ENCODE results near the gene GUCD1. TPM values are rescaled to one million over a fixed set of nuclear protein-coding genes. Genes with fewer than 3 reads are reported as not detected.
A peak's percentile ranks its signal among the peaks of the same experiment; 100 is the strongest.

Gene GUCD1
- total and polyA plus RNA-seq, 2 of the 8 experiments (the other 6 are each of a cell fraction or from before 2014, with no cell fraction given), result 85.2 to 128 TPM

DNA sequence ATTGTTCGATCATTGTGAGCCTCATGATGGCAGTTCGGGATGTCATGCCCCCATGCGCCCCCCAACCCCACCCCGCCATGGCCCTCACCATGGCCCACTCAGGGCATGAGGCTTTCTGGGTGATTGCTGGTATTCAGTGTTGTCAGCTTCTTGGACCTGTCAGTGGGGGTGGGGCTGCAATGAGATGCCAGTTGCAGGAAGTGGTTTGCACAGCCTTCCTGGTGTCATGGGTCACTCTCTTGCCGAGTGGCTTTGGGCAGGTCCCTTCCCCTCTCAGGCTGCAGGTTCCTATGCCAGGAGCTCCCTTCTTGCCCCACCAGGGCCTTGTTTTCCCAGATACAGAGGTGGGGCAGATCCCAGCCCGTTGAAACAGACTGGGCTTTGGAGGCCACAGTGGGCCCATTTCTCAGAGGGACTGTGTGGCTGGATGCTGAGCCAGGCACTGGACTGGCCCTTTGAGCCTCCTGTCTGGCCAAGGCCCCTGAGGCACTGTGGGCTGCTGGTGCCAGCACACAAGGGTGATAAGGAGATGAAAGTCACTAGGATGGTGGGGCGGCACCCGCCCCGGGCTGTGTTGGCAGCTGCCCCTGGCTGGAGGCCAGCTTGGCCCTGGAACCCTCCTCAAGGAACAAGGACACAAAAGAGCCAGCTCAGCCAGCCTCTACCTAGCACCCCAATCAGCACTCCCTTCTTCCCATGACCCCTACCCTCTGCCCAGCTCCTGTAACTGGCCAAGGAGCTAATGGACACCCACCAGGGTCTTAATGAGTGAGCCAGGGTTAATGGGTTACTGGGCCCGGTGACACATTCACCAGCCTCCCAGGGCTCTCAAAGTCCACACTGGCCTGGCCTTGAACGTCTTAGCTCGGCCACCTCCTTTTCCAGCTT is 46.5 kb upstream of the GUCD1 start:
- Histone ChIP-seq H3K27ac (ENCODE audit: low read depth, low read length) (no peak overlapping the region), H3K23me2 (ENCODE audit: low read depth, low read length) (no peaks in the 10 kb centered on the region; the same call in 1 of the 2 replicates), H4K20me1 (replicated peaks in 1 of 2; ENCODE audit: control insufficient read depth in 1 of 2, insufficient read depth in 2 of 2, low read length in 2 of 2) (no peaks in the 10 kb centered on the region), H2BK5ac (ENCODE audit: low read depth, low read length) (no peak overlapping the region; the same call in 1 of the 2 replicates), H4K5ac (ENCODE audit: insufficient read length, low read depth, low read length) (no peak overlapping the region), H3K23ac (ENCODE audit: insufficient read length) (no peak overlapping the region), H3K79me1 (ENCODE audit: low read depth, low read length) (no peaks in the 10 kb centered on the region), H2AFZ (ENCODE audit: low read length) (no peak overlapping the region), H2BK120ac (replicated peaks; ENCODE audit: low read depth, low read length) (no peak overlapping the region), H3K9ac (replicated peaks in 1 of 4; ENCODE audit: extremely low read depth in 1 of 4, low read depth in 3 of 4, low read length in 3 of 4) (no peak overlapping the region), H2BK12ac (ENCODE audit: low read depth, low read length) (no peak overlapping the region), H4K8ac (ENCODE audit: extremely low read depth, insufficient read depth, low read length) (no peak overlapping the region; the same call in 1 of the 2 replicates), H2AK5ac (ENCODE audit: low read depth, low read length) (no peak overlapping the region), H3K4me3 (ENCODE audit: extremely low read depth in 1 of 4, insufficient read depth in 2 of 4, low read depth in 3 of 4, low read length in 4 of 4) (no peak overlapping the region), H3K36me3 (ENCODE audit: control insufficient read depth in 2 of 4, insufficient read depth in 4 of 4, low read length in 3 of 4) (no peaks in the 10 kb centered on the region), H3K18ac (ENCODE audit: extremely low read depth, low read length) (no peak overlapping the region; the same call in 1 of the 2 replicates), H2BK20ac (ENCODE audit: low read length) (0 out of 2 replicates have a peak overlapping the region, but pooled peaks have one; percentile 61), H3K9me3 (ENCODE audit: insufficient read depth in 2 of 2, low read depth in 1 of 2, low read length in 1 of 2) (no peaks in the 10 kb centered on the region), H3K4me1 (replicated peaks in 1 of 4; ENCODE audit: control insufficient read depth in 3 of 4, insufficient read depth in 4 of 4, low read length in 3 of 4) (peaks cover 4 to 16% (median 11%) of the 10 kb centered on the region in 4 experiments), H3K79me2 (ENCODE audit: control insufficient read depth in 1 of 2, insufficient read depth in 2 of 2, low read length in 2 of 2) (no peaks in the 10 kb centered on the region), H3K27me3 (replicated peaks in 1 of 4; ENCODE audit: control insufficient read depth in 3 of 4, extremely low read depth in 1 of 4, insufficient read depth in 3 of 4, low read length in 3 of 4) (no peaks in the 10 kb centered on the region), H3K4me2 (ENCODE audit: insufficient read depth in 1 of 2, low read depth in 2 of 2, low read length in 2 of 2) (no peak overlapping the region), H4K91ac (replicated peaks; ENCODE audit: insufficient read length, low read length) (no peak overlapping the region), H3K56ac (replicated peaks; ENCODE audit: insufficient read length, low read depth, low read length) (no peak overlapping the region), H3K14ac (ENCODE audit: insufficient read length) (no peak overlapping the region), H2BK15ac (ENCODE audit: low read length) (no peak overlapping the region), H3K4ac (replicated peaks; ENCODE audit: insufficient read length, low read depth, low read length) (no peak overlapping the region)
- POLR2A ChIA-PET (ENCODE audit: partially characterized antibody), result interaction anchor here (0.6 kb wide), 1 partner anchor 17 kb away, joined by 3 read pairs; no protein-coding TSS in a partner anchor
- TF ChIP-seq CBX8 (IDR thresholded peaks at IDR 0.05; ENCODE audit: borderline replicate concordance, low read depth, low read length) (no peak), SP1 (IDR thresholded peaks at IDR 0.05; ENCODE audit: low read depth, low read length) (no peak), YY1 (IDR thresholded peaks at IDR 0.05; ENCODE audit: low read depth, low read length) (no peak), KDM1A (IDR thresholded peaks at IDR 0.05; ENCODE audit: borderline replicate concordance, low read length) (no peak), HDAC6 (IDR thresholded peaks at IDR 0.05; ENCODE audit: low read depth, low read length) (no peak)
- peak in 1 of 2 experiments; percentile 46 for DNase-seq (ENCODE audit: low read depth in 1 of 2, low spot score in 2 of 2)
- CTCF ChIA-PET (ENCODE audit: partially characterized antibody), result no interaction called here
- no peak for FAIRE-seq
- 90% methylated on average over 12 of the region's 12 CpGs; no CpG with 5 or more reads in 1 of the 2 experiments for WGBS, 2 experiments (ENCODE audit: extremely low coverage in 1 of 2, insufficient coverage in 1 of 2, insufficient read length in 1 of 2, insufficient replicate concordance in 2 of 2, low coverage in 1 of 2, low lambda C conversion rate in 2 of 2, missing lambda C conversion rate in 1 of 2)
